ENCODE measurements around the gene TMEM150B. TPM values are rescaled to one million over a fixed set of nuclear protein-coding genes. Genes with fewer than 3 reads are reported as not detected.

The TMEM150B gene
- total and polyA plus RNA-seq, 2 of the 13 experiments (the other 11 are each of a cell fraction or from before 2014, with no cell fraction given) = 1.3 to 1.8 TPM

GRCh38 chr19:55339105-55339888 is 14.2 kb upstream of the TMEM150B start, which contains the start of gene KMT5C (continued):
- TF ChIP-seq CBX2 (IDR thresholded peaks at IDR 0.05; ENCODE audit: low read depth, low read length) (no peak), CBX2 (CRISPR knock-in tag; IDR thresholded peaks at IDR 0.05; ENCODE audit: low read depth) (no peak), IKZF4 (CRISPR knock-in tag; IDR thresholded peaks at IDR 0.05; ENCODE audit: borderline replicate concordance, low read depth, not compliant biosample characterization) (no peak), NCOA5 (CRISPR knock-in tag; IDR thresholded peaks at IDR 0.05) (no peak), ZBTB40 (IDR thresholded peaks at IDR 0.05) (peak; percentile 99), ZBTB40 (CRISPR knock-in tag; IDR thresholded peaks at IDR 0.05) (peak; percentile 100), ZMAT5 (CRISPR knock-in tag; IDR thresholded peaks at IDR 0.05; ENCODE audit: borderline replicate concordance, low read depth) (no peak), ZNF317 (CRISPR knock-in tag; IDR thresholded peaks at IDR 0.05) (no peak; the same call in 1 of the 2 replicates), KAT8 (CRISPR knock-in tag; IDR thresholded peaks at IDR 0.05) (peak; percentile 52), ETV5 (CRISPR knock-in tag; IDR thresholded peaks at IDR 0.05; ENCODE audit: borderline replicate concordance) (no peak), HNF4G (IDR thresholded peaks at IDR 0.05; ENCODE audit: borderline replicate concordance, low read depth, low read length) (no peak), HNF4G (CRISPR knock-in tag; IDR thresholded peaks at IDR 0.05; ENCODE audit: borderline replicate concordance, low read depth) (no peak), ONECUT2 (CRISPR knock-in tag; IDR thresholded peaks at IDR 0.05) (no peak), MYC (CRISPR knock-in tag; IDR thresholded peaks at IDR 0.05; ENCODE audit: borderline replicate concordance) (peak; percentile 42; the same call in 1 of the 2 replicates), TBX3 (IDR thresholded peaks at IDR 0.05; ENCODE audit: borderline replicate concordance) (peak; percentile 73; the same call in 1 of the 2 replicates), IRX3 (CRISPR knock-in tag; IDR thresholded peaks at IDR 0.05; ENCODE audit: borderline replicate concordance, low read depth) (no peak), JDP2 (CRISPR knock-in tag; IDR thresholded peaks at IDR 0.05; ENCODE audit: borderline replicate concordance) (no peak), ASH2L (IDR thresholded peaks at IDR 0.05; ENCODE audit: insufficient read length, low read depth, low read length) (peak; percentile 49), RAD51 (IDR thresholded peaks at IDR 0.05; ENCODE audit: borderline replicate concordance) (no peak), ZNF430 (CRISPR knock-in tag; IDR thresholded peaks at IDR 0.05) (no peak)

Data from HepG2 (cell line).